AG09319 (cell line): ENCODE measurements around the gene DARS2.
"Not testable (repeated sequence)": the region's sequence is repeated elsewhere in the genome, so short reads cannot be mapped to it uniquely, and the experiment has no call there.

Experiments
- DNase-seq: peaks from one replicate; pipeline ENCODE4 v3.0.0-alpha.2; 2010; ENCODE audit warnings: low read depth; ENCODE audit errors: extremely low read depth
- TF ChIP-seq, protein P1 (sequence below): IDR thresholded peaks from 2 replicates; pipeline ENCODE4 v1.5.1; 2011; ENCODE audit warnings: low read depth, mild to moderate bottlenecking, inconsistent platforms, low read length, moderate library complexity

DARS2 gene

DNA sequence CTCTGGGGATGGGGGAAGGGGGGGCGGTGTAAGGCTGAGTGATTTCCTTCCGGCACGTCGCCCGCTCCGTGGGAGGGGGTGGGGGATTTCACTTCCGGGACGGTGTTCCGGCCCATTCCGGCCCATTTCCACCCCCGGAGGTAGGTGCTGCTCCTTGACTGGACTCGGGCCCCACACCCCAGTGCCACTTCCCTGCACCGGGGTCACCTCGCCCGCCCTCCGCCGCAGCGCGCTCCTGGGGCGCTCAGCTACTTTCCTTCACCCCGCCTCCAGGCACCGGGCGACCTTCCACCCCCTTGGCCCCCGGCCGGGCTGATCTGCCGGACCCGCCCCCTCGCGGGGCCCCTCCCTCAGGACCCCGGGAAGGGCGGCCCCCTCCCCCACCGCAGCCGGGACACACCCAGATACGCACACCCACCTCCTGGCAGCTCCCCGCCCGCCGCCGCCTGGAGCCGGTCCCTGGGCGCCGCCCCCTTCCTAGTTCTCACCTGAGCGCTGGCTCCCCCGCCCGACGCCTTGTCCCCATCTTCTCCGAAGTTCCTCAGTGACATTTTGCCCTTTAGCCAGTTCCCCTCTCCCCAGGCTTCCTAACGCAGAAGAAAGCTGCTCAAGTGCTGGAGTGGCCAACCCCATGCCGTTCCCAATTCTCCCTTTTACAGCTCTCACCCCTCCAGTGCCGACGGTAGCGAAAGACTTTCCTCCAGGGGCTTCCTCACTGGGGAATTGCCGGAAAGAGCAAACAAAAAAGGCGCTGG, 44.0 kb downstream of the DARS2 start, which contains the start of gene ZBTB37:
Gene ZBTB37 (plus strand): TSS at position 115 of the 755 bp plus-strand sequence. CDS start 1,846 bp downstream, outside the sequence.
- DNase-seq, result peak; percentile 27
- TF ChIP-seq, protein P1, sequence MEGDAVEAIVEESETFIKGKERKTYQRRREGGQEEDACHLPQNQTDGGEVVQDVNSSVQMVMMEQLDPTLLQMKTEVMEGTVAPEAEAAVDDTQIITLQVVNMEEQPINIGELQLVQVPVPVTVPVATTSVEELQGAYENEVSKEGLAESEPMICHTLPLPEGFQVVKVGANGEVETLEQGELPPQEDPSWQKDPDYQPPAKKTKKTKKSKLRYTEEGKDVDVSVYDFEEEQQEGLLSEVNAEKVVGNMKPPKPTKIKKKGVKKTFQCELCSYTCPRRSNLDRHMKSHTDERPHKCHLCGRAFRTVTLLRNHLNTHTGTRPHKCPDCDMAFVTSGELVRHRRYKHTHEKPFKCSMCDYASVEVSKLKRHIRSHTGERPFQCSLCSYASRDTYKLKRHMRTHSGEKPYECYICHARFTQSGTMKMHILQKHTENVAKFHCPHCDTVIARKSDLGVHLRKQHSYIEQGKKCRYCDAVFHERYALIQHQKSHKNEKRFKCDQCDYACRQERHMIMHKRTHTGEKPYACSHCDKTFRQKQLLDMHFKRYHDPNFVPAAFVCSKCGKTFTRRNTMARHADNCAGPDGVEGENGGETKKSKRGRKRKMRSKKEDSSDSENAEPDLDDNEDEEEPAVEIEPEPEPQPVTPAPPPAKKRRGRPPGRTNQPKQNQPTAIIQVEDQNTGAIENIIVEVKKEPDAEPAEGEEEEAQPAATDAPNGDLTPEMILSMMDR, result no peak

DNA sequence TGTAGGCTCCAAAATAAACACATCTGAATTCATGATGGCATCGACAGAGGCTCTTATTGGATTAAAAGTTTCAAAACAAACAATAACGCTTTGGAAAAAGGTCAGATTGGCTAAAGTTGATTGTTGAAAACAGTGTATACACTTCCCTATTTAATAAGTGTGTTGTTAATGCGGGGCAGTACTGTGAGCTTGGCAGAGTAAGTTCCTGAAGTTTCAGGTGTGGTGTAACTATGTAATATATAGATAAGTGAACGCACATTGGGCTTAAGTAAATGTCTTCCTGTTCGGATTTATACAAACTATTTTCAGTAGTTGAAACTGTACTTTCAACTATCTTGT, 44.5 kb downstream of the DARS2 start:
- TF ChIP-seq, protein P1, result no peak
- DNase-seq, result no peak

DNA sequence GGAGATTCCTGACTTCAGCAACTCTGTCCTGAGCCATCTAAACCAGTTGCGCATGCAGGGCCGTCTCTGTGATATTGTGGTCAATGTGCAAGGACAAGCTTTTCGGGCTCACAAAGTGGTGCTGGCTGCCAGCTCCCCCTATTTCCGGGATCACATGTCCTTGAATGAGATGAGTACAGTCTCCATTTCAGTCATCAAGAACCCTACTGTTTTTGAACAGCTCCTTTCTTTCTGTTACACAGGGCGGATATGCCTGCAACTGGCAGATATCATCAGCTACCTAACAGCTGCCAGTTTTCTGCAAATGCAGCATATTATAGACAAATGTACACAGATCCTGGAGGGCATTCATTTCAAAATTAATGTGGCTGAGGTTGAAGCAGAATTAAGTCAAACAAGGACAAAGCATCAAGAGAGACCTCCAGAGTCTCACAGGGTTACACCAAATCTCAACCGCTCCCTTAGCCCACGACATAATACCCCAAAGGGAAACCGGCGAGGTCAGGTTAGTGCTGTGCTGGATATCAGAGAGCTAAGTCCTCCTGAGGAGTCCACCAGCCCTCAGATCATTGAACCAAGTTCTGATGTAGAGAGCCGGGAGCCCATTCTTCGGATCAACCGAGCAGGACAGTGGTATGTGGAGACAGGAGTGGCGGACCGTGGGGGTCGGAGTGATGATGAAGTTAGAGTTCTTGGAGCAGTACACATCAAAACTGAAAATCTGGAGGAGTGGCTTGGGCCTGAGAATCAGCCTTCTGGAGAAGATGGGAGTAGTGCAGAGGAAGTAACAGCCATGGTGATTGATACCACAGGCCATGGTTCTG, 46.0 kb downstream of the DARS2 start:
- DNase-seq, result no peak
- TF ChIP-seq, protein P1, result no peak

DNA sequence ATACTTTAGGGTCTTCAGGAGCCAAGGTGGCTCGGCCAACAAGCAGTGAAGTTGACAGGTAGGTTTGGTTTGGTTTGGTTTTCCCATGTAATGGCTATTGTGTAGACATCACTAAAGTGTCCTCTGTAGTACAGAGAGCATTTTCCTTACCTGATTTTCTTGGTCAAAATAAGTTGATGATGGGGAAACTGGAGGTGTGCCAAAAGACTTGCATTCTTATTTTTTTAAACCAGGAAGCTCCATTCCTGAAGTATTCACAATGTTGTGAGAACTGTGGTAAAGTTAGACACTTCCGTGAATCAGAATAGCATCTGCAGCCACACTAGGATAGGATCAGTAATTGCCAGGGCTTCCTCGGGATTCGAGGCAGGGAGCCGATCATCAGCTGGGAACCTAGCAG, 46.6 kb downstream of the DARS2 start:
- no peak for DNase-seq
- TF ChIP-seq, protein P1, result no peak

DNA sequence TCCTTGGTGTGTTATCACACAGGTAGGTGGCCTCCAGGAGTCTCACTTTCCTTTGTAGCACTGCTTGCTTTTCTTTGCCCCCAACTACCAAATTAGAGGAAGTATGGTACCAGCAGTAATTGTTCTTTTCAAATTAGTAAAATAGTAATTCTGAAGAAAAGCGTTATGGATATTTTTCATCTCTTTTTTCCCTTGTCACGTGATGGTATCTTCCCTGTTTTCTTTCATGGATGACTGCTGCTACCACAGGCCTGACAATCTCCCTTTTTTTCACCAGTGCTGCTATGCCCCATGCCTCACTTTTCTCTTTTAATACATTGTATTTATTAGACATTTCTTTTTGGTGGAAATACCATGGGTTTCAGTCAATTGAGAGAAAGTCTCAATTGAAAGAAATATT, 47.0 kb downstream of the DARS2 start:
- TF ChIP-seq, protein P1, result no peak

DNA sequence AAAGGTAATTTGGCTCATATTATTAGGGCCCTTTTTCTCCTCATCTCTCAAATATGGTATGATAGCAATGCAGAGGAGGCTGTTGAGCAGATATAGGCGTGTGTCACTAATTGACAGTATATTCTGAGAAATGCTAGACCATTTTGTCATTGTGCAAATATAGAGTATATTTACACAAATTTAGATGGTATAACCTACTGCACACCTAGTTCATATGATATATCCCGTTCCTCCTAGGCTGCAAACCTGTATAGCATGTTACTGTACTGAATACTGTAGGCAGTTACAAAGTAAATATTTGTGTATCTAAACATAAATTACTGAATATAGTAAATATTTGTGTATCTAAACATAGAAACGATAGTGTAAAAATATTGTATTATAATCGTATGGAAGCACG, 52.3 kb downstream of the DARS2 start:
- no peak for DNase-seq
- TF ChIP-seq, protein P1, result no peak

More for the DNA sequence above, 47.0 kb downstream of the DARS2 start:
- DNase-seq, result no peak

DNA sequence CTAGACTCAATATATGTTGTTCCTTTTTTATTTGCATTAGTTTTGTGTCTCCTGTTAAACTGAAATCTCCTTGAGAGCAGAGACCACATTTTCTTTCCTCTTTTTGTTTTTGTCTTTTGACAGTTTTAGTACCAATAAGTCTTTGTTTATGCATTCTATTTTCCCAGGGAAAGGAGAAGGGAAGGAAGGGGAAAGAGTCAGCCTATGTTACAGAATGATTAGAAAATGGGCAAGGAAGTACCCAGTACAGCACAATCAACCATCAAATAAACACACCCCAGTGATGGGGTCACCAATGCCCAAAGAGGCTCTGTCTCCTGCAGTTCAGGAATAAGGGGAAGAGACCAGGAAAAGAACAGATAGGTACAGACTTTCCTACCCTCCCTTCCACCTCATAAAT, 53.8 kb downstream of the DARS2 start:
- TF ChIP-seq, protein P1, result no peak
- DNase-seq, result no peak

DNA sequence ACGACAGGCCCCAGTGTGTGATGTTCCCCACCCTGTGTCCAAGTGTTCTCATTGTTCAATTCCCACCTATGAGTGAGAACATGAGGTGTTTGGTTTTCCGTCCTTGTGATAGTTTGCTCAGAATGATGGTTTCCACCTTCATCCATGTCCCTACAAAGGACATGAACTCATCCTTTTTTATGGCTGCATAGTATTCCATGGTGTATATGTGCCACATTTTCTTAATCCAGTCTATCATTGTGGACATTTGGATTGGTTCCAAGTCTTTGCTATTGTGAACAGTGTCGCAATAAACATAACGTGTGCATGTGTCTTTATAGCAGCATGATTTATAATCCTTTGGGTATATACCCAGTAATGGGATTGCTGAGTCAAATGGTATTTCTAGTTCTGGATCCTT, 56.6 kb downstream of the DARS2 start:
- not testable (repeated sequence) for DNase-seq
